SU-DHL-6 (cell line): ENCODE measurements around the gene SLC22A9.

Experiments used
- H2AFZ ChIP-seq: fragments of 200-600 bp; sonication (generic); 2 replicates; pipeline ENCODE4 v1.6.1; 2014; ENCODE audit warnings: low read depth, mild to moderate bottlenecking, moderate library complexity, mixed read lengths, antibody characterized with exemption, low read length; ENCODE audit not compliant: severe bottlenecking
- H3F3A ChIP-seq: fragments of 200-600 bp; shearing (Covaris generic); 2 replicates; pipeline ENCODE4 v1.6.0; 2016; ENCODE audit warnings: antibody characterized with exemption, mild to moderate bottlenecking; ENCODE audit not compliant: insufficient read depth
- H3K27ac ChIP-seq: fragments of 200-600 bp; sonication (generic); 2 replicates; pipeline ENCODE4 v1.5.1; 2016; ENCODE audit warnings: low read depth, mild to moderate bottlenecking, low read length, moderate library complexity, mixed read lengths
- H3K27me3 ChIP-seq: fragments of 200-600 bp; sonication (generic), shearing (Covaris generic); 2 replicates; pipeline ENCODE4 v1.6.0; 2014; ENCODE audit warnings: mild to moderate bottlenecking, low read length
- H3K36me3 ChIP-seq: fragments of 200-600 bp; sonication (generic); 2 replicates; pipeline ENCODE4 v1.6.1; 2014; ENCODE audit warnings: mild to moderate bottlenecking, low read length, mixed read lengths
- H3K4me2 ChIP-seq: fragments of 300-600, 200-600 bp; shearing (Covaris generic), sonication (generic); 2 replicates; pipeline ENCODE4 v1.6.0; 2014; ENCODE audit warnings: low read length, low read depth, mild to moderate bottlenecking; ENCODE audit not compliant: poor library complexity, severe bottlenecking
- H3K4me3 ChIP-seq: fragments of 200-600 bp; sonication (generic); 2 replicates; pipeline ENCODE4 v1.5.1; 2014; ENCODE audit warnings: antibody characterized with exemption, low read length, mild to moderate bottlenecking, mixed read lengths; ENCODE audit not compliant: insufficient read depth, poor library complexity, severe bottlenecking
- H3K79me2 ChIP-seq: fragments of 200-600 bp; sonication (generic); 2 replicates; pipeline ENCODE4 v1.6.1; 2014; ENCODE audit warnings: mild to moderate bottlenecking, low read length, moderate library complexity; ENCODE audit not compliant: insufficient read depth
- H3K9ac ChIP-seq: fragments of 200-600 bp; sonication (generic); 2 replicates; pipeline ENCODE4 v1.7.0; 2014; ENCODE audit warnings: mild to moderate bottlenecking, low read length
- H3K9me2 ChIP-seq: fragments of 200-600 bp; sonication (generic); replicated peaks from 2 replicates; pipeline ENCODE4 v1.6.1; 2014; ENCODE audit warnings: low read length; ENCODE audit not compliant: insufficient read depth
- H3K9me3 ChIP-seq: fragments of 200-600 bp; sonication (generic); 2 replicates; pipeline ENCODE4 v1.6.1; 2014; ENCODE audit warnings: low read length, mixed read lengths; ENCODE audit not compliant: insufficient read depth
- H4K20me1 ChIP-seq: fragments of 200-600 bp; sonication (generic); 2 replicates; pipeline ENCODE4 v1.6.1; 2014; ENCODE audit warnings: low read depth, mild to moderate bottlenecking, antibody characterized with exemption, low read length, moderate library complexity, mixed read lengths
- CTCF ChIP-seq: fragments of 200-600 bp; sonication (generic); IDR thresholded peaks from one replicate; pipeline ENCODE4 v1.5.1; 2017; ENCODE audit warnings: antibody characterized with exemption, mild to moderate bottlenecking, low read length, moderate library complexity; ENCODE audit not compliant: insufficient read depth, poor library complexity, severe bottlenecking
- EZH2phosphoT487 ChIP-seq: fragments of 200-600 bp; sonication (generic), shearing (Covaris generic); conservative IDR thresholded peaks from 2 replicates; pipeline ENCODE4 v1.6.1; 2018; ENCODE audit warnings: mild to moderate bottlenecking, antibody characterized with exemption, low read length, moderate library complexity, mixed read lengths

The SLC22A9 gene

GRCh38 chr11:63448646-63449045, 79.1 kb downstream of the SLC22A9 start:
- Histone ChIP-seq H3K9ac (no peak overlapping the region), H3K27me3 (no peaks in the 10 kb centered on the region), H3F3A (no peaks in the 10 kb centered on the region), H3K4me2 (no peak overlapping the region), H3K36me3 (no peaks in the 10 kb centered on the region), H2AFZ (no peak overlapping the region), H4K20me1 (no peaks in the 10 kb centered on the region), H3K27ac (no peak overlapping the region), H3K4me3 (no peak overlapping the region), H3K9me2 (no peaks in the 10 kb centered on the region), H3K79me2 (no peaks in the 10 kb centered on the region), H3K9me3 (no peaks in the 10 kb centered on the region)
- TF ChIP-seq CTCF: no peak
- TF ChIP-seq EZH2phosphoT487: no peak

GRCh38 chr11:63459586-63459985, 90.0 kb downstream of the SLC22A9 start:
- Histone ChIP-seq H3K27ac (no peak overlapping the region), H3K4me2 (no peak overlapping the region), H3K79me2 (no peaks in the 10 kb centered on the region), H3F3A (no peaks in the 10 kb centered on the region), H4K20me1 (no peaks in the 10 kb centered on the region), H2AFZ (no peak overlapping the region), H3K9me2 (no peaks in the 10 kb centered on the region), H3K36me3 (no peaks in the 10 kb centered on the region), H3K4me3 (no peak overlapping the region), H3K9me3 (no peaks in the 10 kb centered on the region), H3K27me3 (no peaks in the 10 kb centered on the region), H3K9ac (no peak overlapping the region)
- no peak for TF ChIP-seq EZH2phosphoT487
- no peak for TF ChIP-seq CTCF
